CD14-positive monocyte (primary cell): Measurements from ENCODE around the gene CNTNAP5. TPM values are rescaled to one million over a fixed set of nuclear protein-coding genes. Genes with fewer than 3 reads are reported as not detected.

Source experiments
- DNase-seq, 3 donors: peaks; one replicate each; pipeline ENCODE4 v3.0.0-alpha.2; 2011 to 2022
- H2AFZ ChIP-seq: 2 replicates; pipeline ENCODE4 v1.6.0; 2012; ENCODE audit warnings: mild to moderate bottlenecking, low read depth, low read length, inconsistent platforms; ENCODE audit not compliant: insufficient read depth, poor library complexity, severe bottlenecking
- H3K27ac ChIP-seq, 2 donors: 1 replicate in 1 of 2; 2 replicates in 1 of 2; pipeline ENCODE4 v1.5.1; 2012 to 2013; ENCODE audit warnings: low read length in 2 of 2, control low read depth in 1 of 2, inconsistent platforms in 1 of 2, low read depth in 1 of 2, mild to moderate bottlenecking in 1 of 2
- H3K27me3 ChIP-seq, 2 donors: one replicate each; pipeline versions ENCODE4 v1.6.0 to v1.6.1; 2011 to 2013; ENCODE audit warnings: low read length in 2 of 2; ENCODE audit not compliant: control insufficient read depth in 2 of 2, insufficient read depth in 2 of 2
- H3K36me3 ChIP-seq, 2 donors: replicated peaks in 1 of 2; 1 replicate in 1 of 2; 2 replicates in 1 of 2; pipeline versions ENCODE4 v1.5.1 to v1.6.1; 2012 to 2013; ENCODE audit warnings: low read length in 2 of 2, control low read depth in 1 of 2, inconsistent platforms in 1 of 2, mild to moderate bottlenecking in 1 of 2; ENCODE audit not compliant: insufficient read depth in 2 of 2, control insufficient read depth in 1 of 2
- H3K4me1 ChIP-seq, 2 donors: 1 replicate in 1 of 2; 2 replicates in 1 of 2; pipeline versions ENCODE4 v1.5.1 to v1.6.1; 2012 to 2013; ENCODE audit warnings: low read length in 2 of 2, control low read depth in 1 of 2, inconsistent platforms in 1 of 2, mild to moderate bottlenecking in 1 of 2, moderate library complexity in 1 of 2; ENCODE audit not compliant: insufficient read depth in 2 of 2, control insufficient read depth in 1 of 2
- H3K4me2 ChIP-seq: replicated peaks from 2 replicates; pipeline ENCODE3; 2012; ENCODE audit warnings: low read length, moderate library complexity, mild to moderate bottlenecking; ENCODE audit not compliant: poor library complexity, severe bottlenecking; ENCODE audit errors: extremely low read depth
- H3K4me3 ChIP-seq, 3 experiments: fragments of 200-600 bp in 1 of 3; sonication (generic) in 1 of 3; replicated peaks in 1 of 3; 1 replicate in 2 of 3; 2 replicates in 1 of 3; pipeline ENCODE4 v1.5.1; 2011 to 2013; ENCODE audit warnings: low read length in 3 of 3, mild to moderate bottlenecking in 3 of 3, control low read depth in 2 of 3, low read depth in 2 of 3, inconsistent platforms in 1 of 3, moderate library complexity in 1 of 3
- H3K79me2 ChIP-seq: 2 replicates; pipeline ENCODE4 v1.6.0; 2012; ENCODE audit warnings: mild to moderate bottlenecking, control low read depth, inconsistent platforms, low read length, moderate library complexity; ENCODE audit not compliant: insufficient read depth
- H3K9ac ChIP-seq: 2 replicates; pipeline ENCODE4 v1.6.0; 2017; ENCODE audit warnings: low read length, mild to moderate bottlenecking; ENCODE audit not compliant: insufficient read depth, poor library complexity, severe bottlenecking
- H3K9me3 ChIP-seq, 2 donors: replicated peaks in 1 of 2; 1 replicate in 1 of 2; 2 replicates in 1 of 2; pipeline versions ENCODE4 v1.5.1 to v1.6.1; 2012 to 2013; ENCODE audit warnings: low read length in 2 of 2, control low read depth in 1 of 2; ENCODE audit not compliant: control insufficient read depth in 1 of 2, insufficient read depth in 1 of 2
- H4K20me1 ChIP-seq: 2 replicates; pipeline ENCODE4 v1.6.0; 2012; ENCODE audit warnings: mild to moderate bottlenecking, low read length, control low read depth, moderate library complexity; ENCODE audit not compliant: insufficient read depth
- H3K27ac Mint-ChIP-seq, 7 donors: one replicate each; pipeline ENCODE4 v1.8.0; 2020; ENCODE audit warnings: mild to moderate bottlenecking in 7 of 7, mixed read lengths in 7 of 7, moderate library complexity in 6 of 7, inconsistent platforms in 2 of 7
- H3K27me3 Mint-ChIP-seq, 3 donors: one replicate each; pipeline ENCODE4 v1.8.0; 2021 to 2022; ENCODE audit warnings: low read depth in 3 of 3, mild to moderate bottlenecking in 3 of 3, mixed read lengths in 3 of 3, moderate library complexity in 3 of 3, inconsistent platforms in 1 of 3
- H3K36me3 Mint-ChIP-seq, 2 donors: one replicate each; pipeline ENCODE4 v1.8.0; 2020; ENCODE audit warnings: mixed read lengths in 2 of 2, inconsistent platforms in 1 of 2, mild to moderate bottlenecking in 1 of 2
- H3K4me1 Mint-ChIP-seq: one replicate; pipeline ENCODE4 v1.8.0; 2020; ENCODE audit warnings: mild to moderate bottlenecking, mixed read lengths
- H3K4me3 Mint-ChIP-seq, 2 donors: one replicate each; pipeline ENCODE4 v1.8.0; 2020; ENCODE audit warnings: mild to moderate bottlenecking in 2 of 2, mixed read lengths in 2 of 2, moderate library complexity in 1 of 2
- H3K9me3 Mint-ChIP-seq, 7 donors: one replicate each; pipeline ENCODE4 v1.8.0; 2020 to 2022; ENCODE audit warnings: mixed read lengths in 7 of 7, mild to moderate bottlenecking in 6 of 7, moderate library complexity in 6 of 7, inconsistent platforms in 2 of 7
- CTCF ChIP-seq: fragments of 200-600 bp; IDR thresholded peaks from one replicate; pipeline ENCODE4 v1.8.0; 2022; ENCODE audit warnings: antibody characterized with exemption, mild to moderate bottlenecking
- WGBS: methylation state at CpG from one replicate; pipeline ENCODE4 v1.1.5; 2013; ENCODE audit warnings: missing lambda C conversion rate; ENCODE audit not compliant: insufficient coverage; 5-methylcytosine and 5-hydroxymethylcytosine counted together
- intact Hi-C, 2 donors: fragments of 100-400 bp; cut with micrococcal nuclease; formaldehyde crosslinking; loops; one replicate each; pipeline versions ENCODE4 v1.15.0 to v1.15.1; 2023
- polyA plus RNA-seq, 3 donors: library from polyadenylated mRNA; depleted of rRNA in 1 of 3; unstranded in 2 of 3; stranded (reverse) in 1 of 3; fragments of 300-500 nt in 2 of 3; fragments of >200 nt in 1 of 3; fragmentation: Illumina TruSeq in 2 of 3; gene quantifications; 1 replicate in 2 of 3; 2 replicates in 1 of 3; pipeline ENCODE4 v1.2.3, GENCODE V29; 2012 to 2021

The CNTNAP5 gene
- polyA plus RNA-seq, 3 donors = not detected

- Mint-ChIP-seq H3K9me3 (peaks cover 2 to 14% (median 10%) of the 10 kb centered on the region in 7 donors), H3K27me3 (peaks cover 29 to 33% (median 32%) of the 10 kb centered on the region in 3 donors), H3K36me3 (no peaks in the 10 kb centered on the region), H3K4me3 (peak overlapping the region in 1 of 2 donors; percentile 83), H3K27ac (no peak overlapping the region), H3K4me1 (peaks cover 4% of the 10 kb centered on the region)
- no peaks in the 10 kb centered on the region for H3K4me1 ChIP-seq
- H3K27ac ChIP-seq = no peak overlapping the region
- intact Hi-C loops = no loop called here
- peaks cover 0 to 16% of the 10 kb centered on the region in 2 donors for H3K9me3 ChIP-seq
- TF ChIP-seq CTCF = no peak
- no peaks in the 10 kb centered on the region for H4K20me1 ChIP-seq
- H2AFZ ChIP-seq = no peak overlapping the region
- WGBS = 4% methylated on average over 23 of the region's 36 CpGs
- no peaks in the 10 kb centered on the region for H3K36me3 ChIP-seq
- no peak for DNase-seq
- H3K79me2 ChIP-seq = no peaks in the 10 kb centered on the region
- peaks cover 13 to 33% of the 10 kb centered on the region in 2 donors for H3K27me3 ChIP-seq
- H3K9ac ChIP-seq = no peak overlapping the region
- H3K4me2 ChIP-seq = no peak overlapping the region
- no peak overlapping the region for H3K4me3 ChIP-seq
Measured at GRCh38 chr2:124024561-124025170, 421 bp upstream of the CNTNAP5 start.

GRCh38 chr2:124025891-124026434 is 876 bp downstream of the CNTNAP5 start:
- no peak for TF ChIP-seq CTCF
- 52% methylated on average over 10 of the region's 14 CpGs for WGBS
- H2AFZ ChIP-seq = no peak overlapping the region
- H3K4me3 ChIP-seq = no peak overlapping the region
- no peak overlapping the region for H3K9ac ChIP-seq
- intact Hi-C loops = no loop called here
- no peaks in the 10 kb centered on the region for H3K79me2 ChIP-seq
- Mint-ChIP-seq H3K9me3 (peaks cover 2 to 14% (median 10%) of the 10 kb centered on the region in 7 donors), H3K36me3 (no peaks in the 10 kb centered on the region), H3K27me3 (peaks cover 31 to 33% (median 32%) of the 10 kb centered on the region in 3 donors), H3K4me1 (peaks cover 4% of the 10 kb centered on the region), H3K4me3 (peak overlapping the region in 1 of 2 donors; percentile 83), H3K27ac (no peak overlapping the region)
- no peaks in the 10 kb centered on the region for H4K20me1 ChIP-seq
- no peak for DNase-seq
- H3K9me3 ChIP-seq = peaks cover 0 to 16% of the 10 kb centered on the region in 2 donors
- peaks cover 13 to 33% of the 10 kb centered on the region in 2 donors for H3K27me3 ChIP-seq
- H3K4me1 ChIP-seq = no peaks in the 10 kb centered on the region
- no peaks in the 10 kb centered on the region for H3K36me3 ChIP-seq
- no peak overlapping the region for H3K27ac ChIP-seq
- H3K4me2 ChIP-seq = no peak overlapping the region
